Fibroblast of lung (primary cell): ENCODE data around the gene CCNB1IP1.

Source experiments
- EZH2 ChIP-seq: IDR thresholded peaks from 2 replicates; pipeline ENCODE4 v1.5.1; 2012; ENCODE audit warnings: low read length, control low read depth, mild to moderate bottlenecking; ENCODE audit errors: missing control alignments
- TF ChIP-seq, protein P1 (sequence below), 2 donors: IDR thresholded peaks in 1 of 2; conservative IDR thresholded peaks in 1 of 2; 1 replicate in 1 of 2; 2 replicates in 1 of 2; pipeline ENCODE4 v1.5.1; 2011 to 2012; ENCODE audit warnings: low read length in 2 of 2, control low read depth in 1 of 2, inconsistent platforms in 1 of 2, low read depth in 1 of 2, mild to moderate bottlenecking in 1 of 2

DNA sequence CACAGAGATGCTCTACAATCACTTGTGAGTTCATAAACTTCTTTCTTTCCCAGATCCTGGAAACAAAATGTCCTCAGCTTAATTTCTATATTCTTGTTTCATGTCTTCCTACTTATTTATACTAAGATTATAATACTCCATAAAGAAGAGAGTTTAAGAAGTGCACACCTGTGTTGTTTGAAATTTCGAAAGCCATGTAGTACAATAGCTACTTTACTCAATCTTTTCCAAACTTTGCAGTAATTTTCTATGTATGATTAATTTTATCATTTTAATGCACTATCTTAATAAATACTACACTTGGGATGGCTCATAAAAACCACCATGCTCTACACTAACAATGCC, 27.0 kb downstream of the CCNB1IP1 start:
- TF ChIP-seq, protein P1, sequence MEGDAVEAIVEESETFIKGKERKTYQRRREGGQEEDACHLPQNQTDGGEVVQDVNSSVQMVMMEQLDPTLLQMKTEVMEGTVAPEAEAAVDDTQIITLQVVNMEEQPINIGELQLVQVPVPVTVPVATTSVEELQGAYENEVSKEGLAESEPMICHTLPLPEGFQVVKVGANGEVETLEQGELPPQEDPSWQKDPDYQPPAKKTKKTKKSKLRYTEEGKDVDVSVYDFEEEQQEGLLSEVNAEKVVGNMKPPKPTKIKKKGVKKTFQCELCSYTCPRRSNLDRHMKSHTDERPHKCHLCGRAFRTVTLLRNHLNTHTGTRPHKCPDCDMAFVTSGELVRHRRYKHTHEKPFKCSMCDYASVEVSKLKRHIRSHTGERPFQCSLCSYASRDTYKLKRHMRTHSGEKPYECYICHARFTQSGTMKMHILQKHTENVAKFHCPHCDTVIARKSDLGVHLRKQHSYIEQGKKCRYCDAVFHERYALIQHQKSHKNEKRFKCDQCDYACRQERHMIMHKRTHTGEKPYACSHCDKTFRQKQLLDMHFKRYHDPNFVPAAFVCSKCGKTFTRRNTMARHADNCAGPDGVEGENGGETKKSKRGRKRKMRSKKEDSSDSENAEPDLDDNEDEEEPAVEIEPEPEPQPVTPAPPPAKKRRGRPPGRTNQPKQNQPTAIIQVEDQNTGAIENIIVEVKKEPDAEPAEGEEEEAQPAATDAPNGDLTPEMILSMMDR (conservative IDR thresholded peaks at IDR 0.05 in 1 of 2, IDR thresholded peaks at IDR 0.05 in 1 of 2; ENCODE audit: low read depth in 1 of 2, low read length in 2 of 2): no peak
- TF ChIP-seq EZH2: no peak
